GM19328 (cell line): Measurements from ENCODE around the gene PTPRR.
"Not testable (repeated sequence)": the region's sequence is repeated elsewhere in the genome, so short reads cannot be mapped to it uniquely, and the experiment has no call there.

ENCODE experiments used
- ATAC-seq: cut with Tn5 transposase; IDR thresholded peaks from one replicate; pipeline ENCODE4 v1.9.1; 2021; ENCODE audit warnings: mild to moderate bottlenecking, moderate library complexity; ENCODE audit not compliant: unreplicated experiment

Gene PTPRR

GRCh38 chr12:70842136-70842535, 78.4 kb downstream of the PTPRR start:
- ATAC-seq = no peak

- ATAC-seq = no peak
Observed at GRCh38 chr12:70840656-70841350, 79.7 kb downstream of the PTPRR start.

- no peak for ATAC-seq
Observed at GRCh38 chr12:70839544-70839943, 81.0 kb downstream of the PTPRR start.

GRCh38 chr12:70838127-70838526, 82.4 kb downstream of the PTPRR start:
- no peak for ATAC-seq

GRCh38 chr12:70837026-70837425, 83.5 kb downstream of the PTPRR start:
- ATAC-seq = no peak

GRCh38 chr12:70835948-70836347, 84.6 kb downstream of the PTPRR start:
- ATAC-seq = no peak

- ATAC-seq = no peak
Observed at GRCh38 chr12:70831543-70831942, 89.0 kb downstream of the PTPRR start.

- ATAC-seq = no peak
Observed at GRCh38 chr12:70830221-70831061, 90.1 kb downstream of the PTPRR start.

GRCh38 chr12:70829070-70829469, 91.5 kb downstream of the PTPRR start:
- ATAC-seq = no peak

- ATAC-seq = no peak
Observed at GRCh38 chr12:70828351-70828750, 92.2 kb downstream of the PTPRR start.

- no peak for ATAC-seq
Observed at GRCh38 chr12:70826156-70826555, 94.4 kb downstream of the PTPRR start.

GRCh38 chr12:70824511-70824910, 96.0 kb downstream of the PTPRR start:
- ATAC-seq = no peak

GRCh38 chr12:70823182-70823976, 97.2 kb downstream of the PTPRR start:
- ATAC-seq = no peak

- ATAC-seq = no peak
Observed at GRCh38 chr12:70822412-70822811, 98.1 kb downstream of the PTPRR start.

- ATAC-seq = no peak
Observed at GRCh38 chr12:70815971-70816391, 104.6 kb downstream of the PTPRR start.

- ATAC-seq = no peak
Observed at GRCh38 chr12:70815056-70815455, 105.5 kb downstream of the PTPRR start.

- no peak for ATAC-seq
Observed at GRCh38 chr12:70813559-70813958, 107.0 kb downstream of the PTPRR start.

- no peak for ATAC-seq
Observed at GRCh38 chr12:70812136-70812535, 108.4 kb downstream of the PTPRR start.

- no peak for ATAC-seq
Observed at GRCh38 chr12:70809887-70810286, 110.7 kb downstream of the PTPRR start.

- ATAC-seq = not testable (repeated sequence)
Observed at GRCh38 chr12:70807993-70808392, 112.5 kb downstream of the PTPRR start.

GRCh38 chr12:70806827-70807226, 113.7 kb downstream of the PTPRR start:
- no peak for ATAC-seq
